ENCODE results near the gene CYP3A5. TPM values are rescaled to one million over a fixed set of nuclear protein-coding genes. Genes with fewer than 3 reads are reported as not detected.

CYP3A5 gene
- total and polyA plus RNA-seq, 9 of the 15 experiments (the other 6 are each of a cell fraction or from before 2014, with no cell fraction given) = 0.73 to 2.8 (median 1.5) TPM

DNA sequence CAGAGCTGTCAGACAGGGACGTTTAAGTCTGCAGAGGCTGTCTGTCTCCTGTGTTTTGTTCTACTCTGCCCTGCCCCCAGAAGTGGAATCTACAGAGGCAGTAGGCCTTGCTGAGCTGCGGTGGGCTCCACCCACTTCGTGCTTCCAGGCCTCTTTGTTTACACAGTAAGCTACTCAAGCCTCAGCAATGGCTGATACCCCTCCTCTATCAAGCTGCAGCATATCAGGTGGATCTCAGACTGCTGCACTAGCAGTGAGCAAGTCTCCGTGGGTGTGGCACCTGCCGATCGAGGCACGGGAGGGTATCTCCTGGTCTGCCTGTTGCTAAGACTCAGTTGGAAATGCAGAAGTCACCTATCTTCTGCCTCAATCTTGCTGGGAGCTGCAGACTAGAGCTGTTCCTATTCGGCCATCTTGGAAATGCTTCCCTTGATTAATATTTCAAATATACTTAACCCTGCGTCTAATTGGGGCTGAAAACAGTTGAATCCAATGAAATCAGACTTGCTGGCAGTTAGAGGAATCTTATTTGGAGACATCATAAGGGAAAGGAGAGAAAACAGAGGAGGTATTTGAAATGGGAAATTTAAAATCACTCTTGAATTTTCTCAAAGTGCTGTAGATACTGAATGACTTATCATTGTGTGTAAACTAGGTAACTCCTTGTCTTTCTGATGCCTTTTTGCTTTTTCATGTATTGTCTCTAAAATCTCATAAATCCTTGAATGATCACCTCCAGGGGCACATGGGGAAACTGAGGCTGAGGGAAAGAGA, 13.8 kb upstream of the CYP3A5 start:
- peak overlapping the region; percentile 82 for H2AFZ ChIP-seq (ENCODE audit: low read depth, low read length)
- H3K9ac ChIP-seq (ENCODE audit: insufficient read depth in 1 of 2, low read depth in 2 of 2, low read length in 2 of 2) = peak overlapping the region; percentile 41 to 74; a peak in 3 of 4 replicates
- H4K20me1 ChIP-seq (replicated peaks; ENCODE audit: control insufficient read depth, insufficient read depth, low read length) = no peaks in the 10 kb centered on the region
- intact Hi-C loops (cut with micrococcal nuclease) = loop anchor here (1.0 to 2.0 kb wide), 2 partner anchors 15 to 28 kb away; partner anchors contain the start of gene CYP3A5
- peak overlapping the region; percentile 0; the same call in 1 of the 2 replicates for H3K4me3 ChIP-seq
- H3K36me3 ChIP-seq (ENCODE audit: control insufficient read depth, insufficient read depth, low read length) = no peaks in the 10 kb centered on the region
- no TSS peak for BruUV-seq (replicated peaks)
- H3K4me2 ChIP-seq (ENCODE audit: insufficient read depth, low read length) = peak overlapping the region; percentile 69
- H3K27me3 ChIP-seq (ENCODE audit: control insufficient read depth in 2 of 2, insufficient read depth in 2 of 2, low read length in 2 of 2) = no peaks in the 10 kb centered on the region
- under 1% methylated on average over 9 of the region's 9 CpGs for WGBS (ENCODE audit: insufficient coverage, low coverage, missing lambda C conversion rate)
- H3K4me1 ChIP-seq (replicated peaks in 1 of 2; ENCODE audit: control insufficient read depth in 2 of 2, insufficient read depth in 2 of 2, low read length in 2 of 2) = peaks cover 14 to 34% of the 10 kb centered on the region in 2 experiments
- DNase-seq (ENCODE audit: extremely low read depth in 1 of 4, low spot score in 3 of 4) (peak; percentile 78 to 95 (median 82)), ATAC-seq (peak; percentile 96), FAIRE-seq (peak; percentile 97)
- no peaks in the 10 kb centered on the region for H3K9me3 ChIP-seq (replicated peaks; ENCODE audit: control insufficient read depth, insufficient read depth, low read depth, low read length)
- ChIA-PET POLR2A (interaction anchor here (0.6 to 4.6 kb wide), 11 partner anchors 9 to 814 kb away, joined by 3 to 26 read pairs (median 3); partner anchors contain the start of gene CYP3A5), CTCF (ENCODE audit: low intra/inter-chr PET ratio) (no interaction called here)
- H3K9me1 ChIP-seq (ENCODE audit: control insufficient read depth, insufficient read depth, low read length) = no peaks in the 10 kb centered on the region
- in situ Hi-C loops (cut with MboI) = no loop called here
- no peaks in the 10 kb centered on the region for H3K79me2 ChIP-seq (ENCODE audit: control insufficient read depth, insufficient read depth, low read length)
- peak overlapping the region; percentile 66 for H3K27ac ChIP-seq (ENCODE audit: extremely low read depth, low read depth, low read length)
- TF ChIP-seq, protein P1, sequence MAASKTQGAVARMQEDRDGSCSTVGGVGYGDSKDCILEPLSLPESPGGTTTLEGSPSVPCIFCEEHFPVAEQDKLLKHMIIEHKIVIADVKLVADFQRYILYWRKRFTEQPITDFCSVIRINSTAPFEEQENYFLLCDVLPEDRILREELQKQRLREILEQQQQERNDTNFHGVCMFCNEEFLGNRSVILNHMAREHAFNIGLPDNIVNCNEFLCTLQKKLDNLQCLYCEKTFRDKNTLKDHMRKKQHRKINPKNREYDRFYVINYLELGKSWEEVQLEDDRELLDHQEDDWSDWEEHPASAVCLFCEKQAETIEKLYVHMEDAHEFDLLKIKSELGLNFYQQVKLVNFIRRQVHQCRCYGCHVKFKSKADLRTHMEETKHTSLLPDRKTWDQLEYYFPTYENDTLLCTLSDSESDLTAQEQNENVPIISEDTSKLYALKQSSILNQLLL (CRISPR knock-in tag; IDR thresholded peaks at IDR 0.05; ENCODE audit: borderline replicate concordance) = no peak
- TF ChIP-seq, protein P2, sequence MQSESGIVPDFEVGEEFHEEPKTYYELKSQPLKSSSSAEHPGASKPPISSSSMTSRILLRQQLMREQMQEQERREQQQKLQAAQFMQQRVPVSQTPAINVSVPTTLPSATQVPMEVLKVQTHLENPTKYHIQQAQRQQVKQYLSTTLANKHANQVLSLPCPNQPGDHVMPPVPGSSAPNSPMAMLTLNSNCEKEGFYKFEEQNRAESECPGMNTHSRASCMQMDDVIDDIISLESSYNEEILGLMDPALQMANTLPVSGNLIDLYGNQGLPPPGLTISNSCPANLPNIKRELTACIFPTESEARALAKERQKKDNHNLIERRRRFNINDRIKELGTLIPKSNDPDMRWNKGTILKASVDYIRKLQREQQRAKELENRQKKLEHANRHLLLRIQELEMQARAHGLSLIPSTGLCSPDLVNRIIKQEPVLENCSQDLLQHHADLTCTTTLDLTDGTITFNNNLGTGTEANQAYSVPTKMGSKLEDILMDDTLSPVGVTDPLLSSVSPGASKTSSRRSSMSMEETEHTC (IDR thresholded peaks at IDR 0.05) = no peak
- TF ChIP-seq RAD51 (IDR thresholded peaks at IDR 0.05; ENCODE audit: borderline replicate concordance, low read depth) = no peak; the same call in 1 of the 2 replicates
- TF ChIP-seq CREBBP (IDR thresholded peaks at IDR 0.05; ENCODE audit: low read depth, low read length) = no peak
- 0 out of 2 replicates have a peak, but pooled peaks have one; percentile 37 for TF ChIP-seq MAFK (IDR thresholded peaks at IDR 0.05; ENCODE audit: low read length)
- TF ChIP-seq KDM4B (IDR thresholded peaks at IDR 0.05; ENCODE audit: borderline replicate concordance in 2 of 2, low read depth in 1 of 2) = 0 out of 4 replicates have a peak, but pooled peaks of 1 of the 2 experiments have one; percentile 51
- TF ChIP-seq, protein P3, sequence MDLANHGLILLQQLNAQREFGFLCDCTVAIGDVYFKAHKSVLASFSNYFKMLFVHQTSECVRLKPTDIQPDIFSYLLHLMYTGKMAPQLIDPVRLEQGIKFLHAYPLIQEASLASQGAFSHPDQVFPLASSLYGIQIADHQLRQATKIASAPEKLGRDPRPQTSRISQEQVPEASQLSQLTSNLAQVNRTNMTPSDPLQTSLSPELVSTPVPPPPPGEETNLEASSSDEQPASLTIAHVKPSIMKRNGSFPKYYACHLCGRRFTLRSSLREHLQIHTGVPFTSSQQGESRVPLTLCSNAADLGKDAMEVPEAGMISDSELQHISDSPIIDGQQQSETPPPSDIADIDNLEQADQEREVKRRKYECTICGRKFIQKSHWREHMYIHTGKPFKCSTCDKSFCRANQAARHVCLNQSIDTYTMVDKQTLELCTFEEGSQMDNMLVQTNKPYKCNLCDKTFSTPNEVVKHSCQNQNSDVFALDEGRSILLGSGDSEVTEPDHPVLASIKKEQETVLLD (IDR thresholded peaks at IDR 0.05) = peak; percentile 76
- TF ChIP-seq, protein P4, sequence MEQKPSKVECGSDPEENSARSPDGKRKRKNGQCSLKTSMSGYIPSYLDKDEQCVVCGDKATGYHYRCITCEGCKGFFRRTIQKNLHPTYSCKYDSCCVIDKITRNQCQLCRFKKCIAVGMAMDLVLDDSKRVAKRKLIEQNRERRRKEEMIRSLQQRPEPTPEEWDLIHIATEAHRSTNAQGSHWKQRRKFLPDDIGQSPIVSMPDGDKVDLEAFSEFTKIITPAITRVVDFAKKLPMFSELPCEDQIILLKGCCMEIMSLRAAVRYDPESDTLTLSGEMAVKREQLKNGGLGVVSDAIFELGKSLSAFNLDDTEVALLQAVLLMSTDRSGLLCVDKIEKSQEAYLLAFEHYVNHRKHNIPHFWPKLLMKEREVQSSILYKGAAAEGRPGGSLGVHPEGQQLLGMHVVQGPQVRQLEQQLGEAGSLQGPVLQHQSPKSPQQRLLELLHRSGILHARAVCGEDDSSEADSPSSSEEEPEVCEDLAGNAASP (IDR thresholded peaks at IDR 0.05) = no peak
- TF ChIP-seq CREM (IDR thresholded peaks at IDR 0.05; ENCODE audit: low read depth) = peak; percentile 67
- no peak for TF ChIP-seq PRMT5 (CRISPR knock-in tag; IDR thresholded peaks at IDR 0.05)
- TF ChIP-seq, protein P5, sequence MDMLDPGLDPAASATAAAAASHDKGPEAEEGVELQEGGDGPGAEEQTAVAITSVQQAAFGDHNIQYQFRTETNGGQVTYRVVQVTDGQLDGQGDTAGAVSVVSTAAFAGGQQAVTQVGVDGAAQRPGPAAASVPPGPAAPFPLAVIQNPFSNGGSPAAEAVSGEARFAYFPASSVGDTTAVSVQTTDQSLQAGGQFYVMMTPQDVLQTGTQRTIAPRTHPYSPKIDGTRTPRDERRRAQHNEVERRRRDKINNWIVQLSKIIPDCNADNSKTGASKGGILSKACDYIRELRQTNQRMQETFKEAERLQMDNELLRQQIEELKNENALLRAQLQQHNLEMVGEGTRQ (CRISPR knock-in tag; IDR thresholded peaks at IDR 0.05) = no peak
- TF ChIP-seq HMG20A (CRISPR knock-in tag; conservative IDR thresholded peaks at IDR 0.05) = no peak
- no peak for TF ChIP-seq STAG1 (CRISPR knock-in tag; IDR thresholded peaks at IDR 0.05; ENCODE audit: borderline replicate concordance)
- no peak; a peak in 1 of 4 replicates for TF ChIP-seq SIN3A (IDR thresholded peaks at IDR 0.05; ENCODE audit: borderline replicate concordance in 2 of 2, control insufficient read depth in 1 of 2, low read depth in 2 of 2, low read length in 2 of 2)

Measured in K562 (cell line).